ENCODE results near the gene LINC01488. TPM values are rescaled to one million over a fixed set of nuclear protein-coding genes. Genes with fewer than 3 reads are reported as not detected.

The LINC01488 gene
- total RNA-seq, 2 donors from 2014 or later: not detected

DNA sequence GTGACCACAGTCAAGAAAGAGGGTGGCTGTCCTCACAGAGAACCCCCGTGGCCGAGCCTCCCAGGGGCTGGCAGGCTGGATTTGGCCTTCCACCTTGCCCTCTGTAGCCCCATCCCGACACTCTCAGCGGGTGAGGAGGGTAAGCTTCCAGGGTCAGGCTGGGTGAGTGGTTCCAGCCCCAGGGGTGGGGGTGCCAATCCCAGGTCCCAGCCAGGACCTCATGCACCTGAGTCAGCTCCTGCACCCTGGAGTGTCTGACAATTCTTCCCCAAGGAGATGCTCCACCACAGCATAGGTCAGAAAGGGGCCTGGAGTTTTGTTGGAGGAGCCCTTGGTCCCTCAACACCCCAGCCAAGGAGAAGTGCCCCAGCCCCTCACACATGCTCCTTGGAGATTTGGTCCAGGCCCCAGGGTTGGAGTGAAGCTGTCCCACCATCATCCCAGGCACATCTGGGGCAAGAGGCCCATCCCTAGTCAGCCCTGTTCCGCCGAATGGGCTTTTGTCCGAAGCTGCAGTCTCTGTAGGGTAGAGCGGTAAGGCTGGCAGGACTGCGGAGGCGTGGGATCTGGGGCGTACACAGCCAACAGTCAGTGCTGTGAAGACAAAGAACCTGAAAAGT lies 8.4 kb downstream of the LINC01488 start:
- Histone ChIP-seq H3K4me1 (replicated peaks) (no peaks in the 10 kb centered on the region), H3K9me3 (no peaks in the 10 kb centered on the region), H3K36me3 (no peaks in the 10 kb centered on the region), H3K27me3 (replicated peaks; ENCODE audit: insufficient read depth) (no peaks in the 10 kb centered on the region), H3K27ac (no peak overlapping the region), H3K4me3 (no peak overlapping the region)
- intact Hi-C loops (cut with DNase I): loop anchor here (10.0 kb wide), 1 partner anchor 145 kb away; no protein-coding TSS in a partner anchor
- DNase-seq (ENCODE audit: low spot score): no peak
- TF ChIP-seq POLR2AphosphoS5 (IDR thresholded peaks at IDR 0.05) (no peak), POLR2A (IDR thresholded peaks at IDR 0.05) (no peak)
- TF ChIP-seq, protein P1, sequence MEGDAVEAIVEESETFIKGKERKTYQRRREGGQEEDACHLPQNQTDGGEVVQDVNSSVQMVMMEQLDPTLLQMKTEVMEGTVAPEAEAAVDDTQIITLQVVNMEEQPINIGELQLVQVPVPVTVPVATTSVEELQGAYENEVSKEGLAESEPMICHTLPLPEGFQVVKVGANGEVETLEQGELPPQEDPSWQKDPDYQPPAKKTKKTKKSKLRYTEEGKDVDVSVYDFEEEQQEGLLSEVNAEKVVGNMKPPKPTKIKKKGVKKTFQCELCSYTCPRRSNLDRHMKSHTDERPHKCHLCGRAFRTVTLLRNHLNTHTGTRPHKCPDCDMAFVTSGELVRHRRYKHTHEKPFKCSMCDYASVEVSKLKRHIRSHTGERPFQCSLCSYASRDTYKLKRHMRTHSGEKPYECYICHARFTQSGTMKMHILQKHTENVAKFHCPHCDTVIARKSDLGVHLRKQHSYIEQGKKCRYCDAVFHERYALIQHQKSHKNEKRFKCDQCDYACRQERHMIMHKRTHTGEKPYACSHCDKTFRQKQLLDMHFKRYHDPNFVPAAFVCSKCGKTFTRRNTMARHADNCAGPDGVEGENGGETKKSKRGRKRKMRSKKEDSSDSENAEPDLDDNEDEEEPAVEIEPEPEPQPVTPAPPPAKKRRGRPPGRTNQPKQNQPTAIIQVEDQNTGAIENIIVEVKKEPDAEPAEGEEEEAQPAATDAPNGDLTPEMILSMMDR (IDR thresholded peaks at IDR 0.05): no peak
- 94% methylated on average over 11 of the region's 11 CpGs for WGBS

DNA sequence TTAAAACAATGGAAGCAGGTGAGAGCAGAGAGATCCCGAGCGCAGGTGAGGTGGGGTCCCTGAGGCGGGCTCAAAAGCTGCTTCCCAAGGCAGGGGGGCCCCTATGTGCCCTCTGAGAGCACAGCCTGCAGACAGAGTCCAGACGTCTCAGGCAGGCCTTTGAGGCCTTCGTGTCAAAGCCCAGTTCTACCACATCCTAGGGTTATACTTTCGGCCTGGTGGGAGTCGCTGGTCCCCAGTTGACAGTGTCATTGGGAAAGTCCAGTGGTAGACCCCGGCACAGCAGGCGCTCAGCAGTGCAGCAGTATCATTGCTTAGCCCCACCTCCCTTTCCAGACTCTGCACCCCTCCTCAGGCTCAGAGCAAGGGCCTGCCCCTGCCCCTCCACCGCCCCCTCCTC lies 9.1 kb downstream of the LINC01488 start:
- no peak for DNase-seq (ENCODE audit: low spot score)
- 89% methylated on average over 10 of the region's 10 CpGs for WGBS
- TF ChIP-seq POLR2AphosphoS5 (IDR thresholded peaks at IDR 0.05) (no peak), POLR2A (IDR thresholded peaks at IDR 0.05) (no peak)
- TF ChIP-seq, protein P1 (IDR thresholded peaks at IDR 0.05): no peak
- no peak overlapping the region for H3K27ac ChIP-seq
- intact Hi-C loops (cut with DNase I): loop anchor here (10.0 kb wide), 1 partner anchor 144 kb away; no protein-coding TSS in a partner anchor
- no peaks in the 10 kb centered on the region for H3K9me3 ChIP-seq
- H3K4me1 ChIP-seq (replicated peaks): no peaks in the 10 kb centered on the region
- no peaks in the 10 kb centered on the region for H3K36me3 ChIP-seq
- H3K27me3 ChIP-seq (replicated peaks; ENCODE audit: insufficient read depth): no peaks in the 10 kb centered on the region
- H3K4me3 ChIP-seq: no peak overlapping the region

DNA sequence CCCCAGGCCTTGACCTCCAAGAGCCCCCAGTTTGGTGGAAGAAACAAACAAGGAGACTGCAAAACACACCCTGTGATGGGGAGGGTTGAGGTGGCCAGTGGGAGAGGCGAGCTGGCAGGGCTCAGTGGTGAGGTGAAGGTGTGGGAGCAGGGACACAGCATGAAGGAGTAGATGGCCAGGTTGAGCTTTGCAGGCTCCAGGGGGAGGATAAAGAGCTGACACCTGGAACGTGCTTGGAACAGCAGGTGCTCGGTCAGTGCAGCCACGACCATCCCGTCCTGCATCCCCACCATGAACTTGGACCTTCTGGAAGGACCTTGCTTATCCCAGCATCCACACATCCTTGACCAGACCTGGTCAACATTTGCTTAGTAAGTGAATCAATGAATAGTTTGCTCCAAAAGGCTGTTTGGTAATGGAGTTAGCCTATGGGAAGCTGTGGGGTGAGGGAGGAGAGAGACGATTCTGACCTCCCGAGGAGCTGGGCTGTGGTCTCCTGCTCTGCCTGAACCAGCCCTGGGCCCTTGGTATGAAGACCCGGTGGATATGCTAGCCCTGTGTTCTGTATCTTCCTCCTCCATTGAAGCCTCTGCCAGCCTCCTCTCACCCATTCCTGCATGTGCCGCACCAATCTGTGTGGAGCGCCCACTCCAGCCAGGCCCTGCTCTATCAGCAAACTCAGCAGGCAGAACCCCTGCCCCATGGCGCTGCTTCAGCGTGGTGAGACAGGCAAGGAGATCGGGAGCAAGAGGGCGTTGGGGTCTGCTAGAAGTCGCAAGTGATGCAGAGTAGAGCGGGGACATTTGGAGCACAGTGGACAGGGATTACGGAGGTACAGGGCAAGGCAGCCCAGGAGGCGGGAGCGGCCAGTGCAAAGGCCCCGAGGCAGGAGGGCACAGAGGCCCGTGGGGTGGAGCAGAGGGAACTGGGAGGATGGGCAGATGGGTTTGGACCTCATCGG lies 9.9 kb downstream of the LINC01488 start:
- Histone ChIP-seq H3K27me3 (replicated peaks; ENCODE audit: insufficient read depth) (no peaks in the 10 kb centered on the region), H3K36me3 (no peaks in the 10 kb centered on the region), H3K9me3 (no peaks in the 10 kb centered on the region), H3K27ac (no peak overlapping the region), H3K4me3 (no peak overlapping the region), H3K4me1 (replicated peaks) (no peaks in the 10 kb centered on the region)
- 93% methylated on average over 22 of the region's 22 CpGs for WGBS
- TF ChIP-seq, protein P1 (IDR thresholded peaks at IDR 0.05): no peak
- no peak for DNase-seq (ENCODE audit: low spot score)
- intact Hi-C loops (cut with DNase I): loop anchor here (10.0 kb wide), 1 partner anchor 143 kb away; no protein-coding TSS in a partner anchor

DNA sequence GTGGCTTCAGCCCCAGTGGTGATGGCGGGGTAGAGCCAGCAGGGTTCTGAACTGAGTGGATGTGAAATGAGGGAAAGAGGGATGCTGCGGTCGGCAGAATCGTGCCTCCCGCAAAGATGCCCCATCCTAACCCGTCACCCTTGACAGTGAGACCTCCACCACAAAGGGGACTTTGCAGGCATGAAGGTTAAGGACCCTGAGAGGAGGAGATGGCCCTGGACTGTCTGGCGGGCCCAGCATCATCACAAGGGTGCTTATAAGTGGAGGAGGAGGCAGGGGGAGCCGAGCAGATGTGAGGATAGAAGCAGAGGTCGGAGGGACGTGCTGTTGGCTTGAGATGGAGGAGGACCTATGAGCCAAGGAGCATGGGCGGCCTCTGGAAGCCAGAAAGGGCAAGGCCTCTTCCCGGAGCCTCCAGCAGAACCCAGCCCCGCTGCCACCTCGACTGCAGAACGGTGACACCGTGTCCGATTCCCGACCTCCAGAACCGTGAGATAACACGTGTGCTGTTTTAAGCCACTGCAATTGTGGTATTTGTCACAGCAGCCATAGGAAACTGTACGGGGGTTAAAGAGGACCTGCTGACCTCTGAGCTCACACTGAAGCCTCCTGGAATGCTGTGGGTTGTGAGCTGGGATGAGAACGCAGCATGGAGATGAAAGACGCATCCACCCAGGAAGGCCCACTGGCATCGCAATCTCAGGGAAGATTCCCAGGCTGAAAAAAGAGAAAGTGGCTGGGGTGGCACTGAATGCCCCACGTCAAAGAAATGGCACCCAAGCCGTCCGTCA lies 10.9 kb downstream of the LINC01488 start:
- Histone ChIP-seq H3K9me3 (no peaks in the 10 kb centered on the region), H3K36me3 (no peaks in the 10 kb centered on the region), H3K27me3 (replicated peaks; ENCODE audit: insufficient read depth) (no peaks in the 10 kb centered on the region), H3K4me1 (replicated peaks) (peaks cover 3% of the 10 kb centered on the region), H3K4me3 (no peak overlapping the region), H3K27ac (no peak overlapping the region)
- no peak for DNase-seq (ENCODE audit: low spot score)
- intact Hi-C loops (cut with DNase I): loop anchor here (10.0 kb wide), 1 partner anchor 142 kb away; no protein-coding TSS in a partner anchor
- WGBS: 89% methylated on average over 23 of the region's 27 CpGs
- TF ChIP-seq, protein P1 (IDR thresholded peaks at IDR 0.05): no peak
- no peak for TF ChIP-seq POLR2A (IDR thresholded peaks at IDR 0.05)
- no peak for TF ChIP-seq POLR2AphosphoS5 (IDR thresholded peaks at IDR 0.05)

Measured in prostate gland (tissue), 2 donors.